ENCODE measurements around the gene RAB40AL.
"Not testable (repeated sequence)": the region's sequence is repeated elsewhere in the genome, so short reads cannot be mapped to it uniquely, and the experiment has no call there.

DNA sequence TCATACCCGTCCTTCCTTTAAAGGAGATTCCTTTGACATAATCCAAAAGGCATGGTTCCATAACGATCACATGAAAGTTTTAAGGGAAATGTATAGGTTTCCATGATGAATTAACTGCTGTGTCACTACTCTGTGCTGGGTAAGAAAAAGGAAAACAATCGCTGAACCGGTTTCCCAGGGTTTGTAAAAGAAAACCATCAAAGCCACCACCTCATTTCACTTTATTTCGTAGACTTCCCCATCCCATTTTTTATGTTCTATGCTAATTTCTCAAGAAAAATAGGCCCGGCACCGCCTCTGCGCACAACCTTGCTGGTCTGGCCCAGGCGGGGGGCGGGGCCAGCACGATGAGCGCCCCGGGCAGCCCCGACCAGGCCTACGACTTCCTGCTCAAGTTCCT, at the start of gene RAB40AL:
- TF ChIP-seq CTCF, POLR2A, POLR2AphosphoS5, EP300 (IDR thresholded peaks at IDR 0.05): not testable (repeated sequence)
